Measurements from ENCODE around the gene ZP2. TPM values are rescaled to one million over a fixed set of nuclear protein-coding genes. Genes with fewer than 3 reads are reported as not detected.
"Not testable (repeated sequence)": the region's sequence is repeated elsewhere in the genome, so short reads cannot be mapped to it uniquely, and the experiment has no call there.

ZP2 gene
- total RNA-seq, 4 donors from 2014 or later, result 0.27 TPM; not detected in 3

GRCh38 chr16:21172650-21173049 is 38.7 kb downstream of the ZP2 start:
- 80 to 95% methylated on average over 3 of the region's 3 CpGs for WGBS, 2 donors (ENCODE audit: low coverage in 1 of 2)
- Histone ChIP-seq H3K36me3 (peaks cover 0 to 41% (median 10%) of the 10 kb centered on the region in 4 donors), H3K27me3 (no peaks in the 10 kb centered on the region), H3K27ac (no peak overlapping the region), H3K4me3 (no peak overlapping the region), H3K9me3 (no peaks in the 10 kb centered on the region), H3K4me1 (no peaks in the 10 kb centered on the region)
- DNase-seq, result no peak
- in situ Hi-C loops (cut with MboI; ENCODE audit: low pct_ligation_motif_present in 1 of 4, low pct_unique_long_range_greater_than_20kb in 1 of 4, low sequenced_read_pairs in 3 of 4), result no loop called here
- TF ChIP-seq CTCF (IDR thresholded peaks at IDR 0.05) (no peak), EP300 (IDR thresholded peaks at IDR 0.05; ENCODE audit: low read depth) (no peak), POLR2A (IDR thresholded peaks at IDR 0.05) (no peak), POLR2AphosphoS5 (IDR thresholded peaks at IDR 0.05) (no peak)
- intact Hi-C loops (cut with DNase I; ENCODE audit: low total_unique reads), result no loop called here

GRCh38 chr16:21170116-21170515 is 41.3 kb downstream of the ZP2 start:
- intact Hi-C loops (cut with DNase I; ENCODE audit: low total_unique reads), result not testable (repeated sequence)

DNA sequence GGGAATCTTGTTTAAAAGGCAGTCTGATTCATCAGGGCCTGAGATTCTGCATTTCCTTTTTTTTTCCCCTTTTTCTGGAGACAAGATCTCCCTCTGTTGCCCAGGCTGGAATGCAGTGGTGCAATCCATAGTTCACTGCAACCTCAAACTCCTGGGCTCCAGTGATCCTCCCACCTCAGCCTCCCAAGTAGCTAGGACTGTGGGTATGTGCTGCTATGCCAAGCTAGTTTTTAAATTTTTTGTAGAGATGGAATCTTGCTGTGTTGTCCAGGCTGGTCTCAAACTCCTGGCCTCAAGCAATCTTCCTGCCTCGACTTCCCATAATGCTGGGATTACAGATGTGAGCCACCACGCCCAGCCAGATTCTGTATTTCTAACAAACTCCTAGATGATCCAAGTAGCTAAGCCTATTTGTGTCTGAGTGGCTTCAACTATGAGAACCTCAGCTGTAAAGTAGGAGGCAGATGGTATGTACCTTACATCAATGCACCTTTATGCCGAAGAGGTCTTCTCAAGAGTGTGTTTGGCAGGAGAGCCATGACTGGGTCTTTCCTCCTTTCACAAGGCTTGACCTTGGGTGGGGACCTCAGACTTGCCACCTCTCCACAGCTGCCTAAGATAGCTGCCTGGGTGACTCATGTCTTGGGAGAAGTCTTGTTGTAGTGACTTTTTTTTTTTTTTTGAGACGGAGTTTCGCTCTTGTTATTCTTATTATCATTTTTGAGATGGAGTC is 42.0 kb downstream of the ZP2 start:
- 80 to 99% methylated on average over 2 to 5 of the region's 5 CpGs for WGBS, 2 donors (ENCODE audit: low coverage in 1 of 2)
- H3K36me3 ChIP-seq, result peaks cover 0 to 50% (median 11%) of the 10 kb centered on the region in 4 donors
- intact Hi-C loops (cut with DNase I; ENCODE audit: low total_unique reads) (no loop called here), in situ Hi-C loops (cut with MboI; ENCODE audit: low pct_ligation_motif_present in 1 of 4, low pct_unique_long_range_greater_than_20kb in 1 of 4, low sequenced_read_pairs in 3 of 4) (no loop called here)
- H3K27ac ChIP-seq, result no peak overlapping the region
- no peaks in the 10 kb centered on the region for H3K27me3 ChIP-seq
- no peak overlapping the region for H3K4me3 ChIP-seq
- H3K9me3 ChIP-seq, result no peaks in the 10 kb centered on the region
- no peak for TF ChIP-seq POLR2A (IDR thresholded peaks at IDR 0.05)
- no peak for TF ChIP-seq POLR2AphosphoS5 (IDR thresholded peaks at IDR 0.05)
- TF ChIP-seq EP300 (IDR thresholded peaks at IDR 0.05; ENCODE audit: low read depth), result no peak
- TF ChIP-seq CTCF (IDR thresholded peaks at IDR 0.05), result no peak
- no peaks in the 10 kb centered on the region for H3K4me1 ChIP-seq
- no peak for DNase-seq

More at GRCh38 chr16:21170116-21170515, 41.3 kb downstream of the ZP2 start:
- H3K4me3 ChIP-seq; H3K27me3 ChIP-seq; H3K9me3 ChIP-seq; H3K27ac ChIP-seq; H3K4me1 ChIP-seq; in situ Hi-C loops (cut with MboI; ENCODE audit: low pct_ligation_motif_present in 1 of 4, low pct_unique_long_range_greater_than_20kb in 1 of 4, low sequenced_read_pairs in 3 of 4); DNase-seq: not testable (repeated sequence)
- 79 to 96% methylated on average over 2 to 8 of the region's 8 CpGs for WGBS, 2 donors (ENCODE audit: low coverage in 1 of 2)
- H3K36me3 ChIP-seq, result peaks cover 0 to 50% (median 11%) of the 10 kb centered on the region in 4 donors

GRCh38 chr16:21167929-21168602 is 43.3 kb downstream of the ZP2 start:
- TF ChIP-seq POLR2A (IDR thresholded peaks at IDR 0.05) (no peak), EP300 (IDR thresholded peaks at IDR 0.05; ENCODE audit: low read depth) (no peak), CTCF (IDR thresholded peaks at IDR 0.05) (no peak), POLR2AphosphoS5 (IDR thresholded peaks at IDR 0.05) (no peak)
- H3K36me3 ChIP-seq, result peaks cover 0 to 37% (median 11%) of the 10 kb centered on the region in 4 donors
- 95 to 97% methylated on average over 4 to 12 of the region's 12 CpGs for WGBS, 2 donors (ENCODE audit: low coverage in 1 of 2)
- intact Hi-C loops (cut with DNase I; ENCODE audit: low total_unique reads) (no loop called here), in situ Hi-C loops (cut with MboI; ENCODE audit: low pct_ligation_motif_present in 1 of 4, low pct_unique_long_range_greater_than_20kb in 1 of 4, low sequenced_read_pairs in 3 of 4) (no loop called here)
- H3K4me3 ChIP-seq, result no peak overlapping the region
- H3K27ac ChIP-seq, result no peak overlapping the region
- no peaks in the 10 kb centered on the region for H3K27me3 ChIP-seq
- H3K4me1 ChIP-seq, result peaks cover under 1 to 13% (median 4%) of the 10 kb centered on the region in 4 donors
- no peaks in the 10 kb centered on the region for H3K9me3 ChIP-seq
- DNase-seq, result no peak

All from transverse colon (tissue), 4 donors.